GM18517 (cell line): Measurements from ENCODE around the gene PADI4.
"Not testable (repeated sequence)": the region's sequence is repeated elsewhere in the genome, so short reads cannot be mapped to it uniquely, and the experiment has no call there.

Experiments
- ATAC-seq: cut with Tn5 transposase; IDR thresholded peaks from one replicate; pipeline ENCODE4 v1.9.1; 2021; ENCODE audit warnings: mild to moderate bottlenecking, moderate library complexity; ENCODE audit not compliant: unreplicated experiment

The PADI4 gene

DNA sequence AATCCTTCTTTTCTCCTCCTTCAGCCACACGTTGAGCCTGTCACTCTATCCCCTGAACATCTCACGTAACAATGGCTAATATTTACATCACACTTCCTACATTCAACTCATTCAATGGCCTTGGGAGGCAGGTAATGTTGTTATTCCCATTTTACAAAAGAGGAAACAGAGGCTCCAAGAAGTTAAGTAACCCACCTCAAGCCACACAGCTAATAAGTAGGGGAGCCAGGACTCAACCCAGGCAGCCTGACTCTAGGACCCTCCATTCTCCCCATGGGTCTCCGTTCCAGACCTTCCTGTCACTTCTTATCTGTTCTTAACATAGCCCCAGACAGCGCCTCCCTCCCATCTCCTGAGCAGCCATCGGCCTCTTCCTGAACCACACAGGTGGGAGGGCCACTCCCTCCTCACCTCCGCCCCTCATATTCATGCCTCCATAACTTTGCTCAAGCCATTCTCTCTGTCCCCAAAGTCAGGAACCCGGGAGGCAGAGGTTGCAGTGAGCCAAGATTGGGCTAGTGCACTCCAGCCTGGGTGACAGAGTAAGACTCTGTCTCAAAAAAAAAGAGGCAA is 2.2 kb downstream of the PADI4 start:
- no peak for ATAC-seq

DNA sequence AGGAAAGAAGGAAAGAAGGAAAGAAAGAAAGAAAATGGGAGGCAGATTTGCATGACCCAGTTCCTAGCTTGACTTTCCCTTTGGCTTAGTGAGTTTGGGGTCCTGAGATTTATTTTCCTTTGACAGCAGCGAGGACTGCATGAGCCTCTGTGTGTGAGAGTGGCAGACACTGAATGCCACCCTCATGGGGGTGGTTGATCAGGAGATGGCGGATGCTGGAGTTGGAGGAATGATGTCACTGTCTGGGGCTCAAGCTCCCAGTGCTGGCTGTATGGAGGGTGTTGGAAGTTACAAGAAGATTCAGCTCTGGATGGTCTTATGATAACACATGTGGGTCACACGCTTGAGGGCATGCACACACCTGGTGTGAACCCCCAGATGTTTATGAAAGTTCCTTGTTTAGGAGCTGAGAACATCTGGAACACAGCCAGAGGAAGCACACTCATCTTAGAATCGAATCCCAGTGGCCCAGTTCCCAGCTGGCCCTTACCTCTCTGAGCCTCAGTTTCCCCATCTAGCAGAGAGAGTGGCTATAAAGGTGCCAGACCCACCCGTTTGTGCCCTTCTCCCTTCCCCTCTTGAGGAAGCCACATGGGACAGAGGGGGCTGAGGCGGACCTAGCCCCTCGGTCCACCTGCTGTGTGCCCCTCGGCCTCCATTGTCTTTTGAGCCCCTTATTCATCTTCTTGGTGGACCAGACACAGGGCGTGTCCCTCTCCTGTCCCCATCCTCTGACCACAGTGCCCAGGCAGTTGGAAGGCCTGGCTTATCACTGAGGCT is 5.7 kb downstream of the PADI4 start:
- no peak for ATAC-seq

DNA sequence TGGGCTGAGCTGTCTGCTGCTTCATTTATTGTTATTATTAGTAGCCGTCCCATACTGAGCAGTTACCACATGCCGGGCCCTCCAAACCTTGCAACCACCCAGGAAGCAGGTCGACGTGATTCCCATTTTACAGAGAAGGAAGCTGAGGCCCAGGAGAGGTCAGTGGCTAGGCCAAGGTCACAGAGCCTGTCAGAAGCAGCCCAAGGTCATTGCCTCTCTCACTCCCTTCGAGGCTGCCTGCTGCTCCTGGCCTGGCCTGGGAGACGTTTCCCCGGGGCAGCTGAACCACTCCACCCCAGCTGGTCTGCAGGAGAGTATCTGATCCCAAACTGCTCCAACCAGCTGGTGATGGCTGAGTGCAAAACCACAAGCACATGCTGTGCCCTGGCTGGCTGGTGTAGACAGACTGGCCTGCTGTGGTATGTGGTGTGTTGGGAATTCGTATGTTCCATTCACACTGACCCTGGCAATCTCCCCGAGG is 6.5 kb downstream of the PADI4 start:
- ATAC-seq: no peak

- ATAC-seq: no peak
These were observed 7.6 kb downstream of the PADI4 start for GRCh38 chr1:17315542-17316130.

DNA sequence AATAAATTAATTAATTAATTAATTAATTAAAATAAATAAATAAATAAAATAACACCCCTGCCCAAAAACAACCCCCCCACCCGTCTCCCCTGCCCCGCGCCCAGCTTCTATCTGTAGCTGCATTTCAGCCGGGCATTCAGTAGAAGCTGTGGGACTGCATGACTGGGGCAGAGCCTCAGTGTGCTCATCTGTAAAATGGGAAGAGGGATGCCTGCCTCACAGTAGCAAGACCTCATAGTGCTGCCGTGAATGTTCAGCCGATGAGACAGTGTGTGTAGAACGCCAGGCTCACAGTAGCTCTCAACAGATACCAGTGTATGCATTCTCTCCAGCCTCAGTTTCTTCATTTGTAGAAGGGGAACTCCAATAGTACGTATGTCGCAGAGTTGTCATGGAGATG is 8.7 kb downstream of the PADI4 start:
- ATAC-seq: no peak

GRCh38 chr1:17318262-17318661 is 10.3 kb downstream of the PADI4 start:
- ATAC-seq: no peak

DNA sequence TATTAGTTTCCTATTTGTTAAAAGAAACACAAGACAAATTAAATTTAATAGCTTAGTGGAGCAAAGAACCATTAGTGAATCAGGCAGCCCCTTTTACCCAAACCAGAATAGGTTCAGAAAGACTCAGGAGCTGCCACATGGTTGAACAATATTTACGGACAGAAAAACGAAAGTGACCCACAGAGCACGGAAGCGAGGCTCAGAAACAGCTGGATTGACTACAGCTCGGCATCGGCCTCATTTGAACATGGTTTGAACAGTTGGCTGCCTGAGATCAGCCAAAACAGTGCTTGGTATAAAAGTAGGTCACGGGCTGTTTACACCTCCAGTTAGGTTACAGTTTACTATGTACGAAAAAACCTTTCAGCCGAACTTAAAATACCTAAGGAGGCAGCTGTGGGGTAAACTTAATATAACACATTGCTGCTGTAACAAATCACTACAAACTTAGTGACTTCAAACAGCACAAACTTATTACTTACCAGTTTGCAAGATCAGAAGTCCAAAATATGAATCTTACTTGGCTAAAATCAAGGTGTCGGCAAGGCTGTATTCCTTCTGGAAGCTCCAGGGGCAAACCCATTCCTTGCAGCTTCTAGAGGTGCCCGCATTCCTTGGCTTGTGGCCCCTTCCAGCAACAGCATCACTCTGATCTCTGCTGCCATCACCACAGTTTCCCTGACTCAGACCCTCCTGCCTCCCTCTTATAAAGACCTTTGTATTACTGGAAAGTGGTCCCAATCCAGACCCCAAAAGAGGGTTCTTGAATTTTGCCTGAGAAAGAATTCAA is 11.8 kb downstream of the PADI4 start:
- no peak for ATAC-seq

DNA sequence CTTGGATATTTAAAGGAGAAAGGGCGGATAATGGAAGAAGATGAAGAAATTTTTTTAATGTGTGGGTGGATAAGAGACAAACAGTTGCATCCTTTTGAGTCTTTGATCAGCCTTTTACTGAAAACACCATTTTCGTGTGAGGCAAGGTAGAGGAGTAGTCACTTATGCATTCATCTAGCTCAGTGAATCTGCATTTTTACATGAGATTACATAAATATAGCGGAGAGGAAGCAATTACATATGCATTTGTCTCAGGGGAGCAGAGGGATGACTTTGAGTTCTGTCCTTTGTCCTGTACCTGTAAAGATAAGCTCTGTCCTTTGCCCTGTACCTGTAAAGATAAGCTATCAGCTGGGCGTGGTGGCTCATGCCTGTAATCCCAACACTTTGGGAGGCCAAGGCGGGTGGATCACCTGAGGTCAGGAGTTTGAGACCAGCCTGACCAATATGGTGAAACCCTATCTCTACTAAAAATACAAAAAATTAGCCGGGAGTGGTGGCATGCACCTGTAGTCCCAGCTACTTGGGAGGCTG is 13.9 kb downstream of the PADI4 start:
- not testable (repeated sequence) for ATAC-seq

DNA sequence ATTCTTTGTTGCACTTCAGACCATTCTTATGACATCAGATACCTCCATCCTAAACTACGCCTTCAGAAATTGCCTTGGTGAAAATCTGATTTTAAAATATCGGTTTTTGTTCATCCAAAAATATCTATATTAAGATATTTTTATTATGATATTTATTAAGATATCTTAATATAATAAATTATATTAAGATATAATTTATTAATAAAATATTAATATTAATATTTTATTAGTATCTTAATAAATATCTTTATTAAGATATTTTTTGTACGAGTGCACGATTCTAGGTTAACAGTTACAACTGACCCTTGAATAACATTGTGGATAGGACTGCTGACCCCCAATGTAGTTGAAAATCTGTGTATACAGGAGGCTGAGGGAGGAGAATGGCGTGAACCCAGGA is 20.9 kb downstream of the PADI4 start:
- ATAC-seq: no peak

- ATAC-seq: no peak
These were observed 21.6 kb downstream of the PADI4 start for GRCh38 chr1:17329610-17330009.

- ATAC-seq: no peak
These were observed 22.9 kb downstream of the PADI4 start for GRCh38 chr1:17330856-17331255.

DNA sequence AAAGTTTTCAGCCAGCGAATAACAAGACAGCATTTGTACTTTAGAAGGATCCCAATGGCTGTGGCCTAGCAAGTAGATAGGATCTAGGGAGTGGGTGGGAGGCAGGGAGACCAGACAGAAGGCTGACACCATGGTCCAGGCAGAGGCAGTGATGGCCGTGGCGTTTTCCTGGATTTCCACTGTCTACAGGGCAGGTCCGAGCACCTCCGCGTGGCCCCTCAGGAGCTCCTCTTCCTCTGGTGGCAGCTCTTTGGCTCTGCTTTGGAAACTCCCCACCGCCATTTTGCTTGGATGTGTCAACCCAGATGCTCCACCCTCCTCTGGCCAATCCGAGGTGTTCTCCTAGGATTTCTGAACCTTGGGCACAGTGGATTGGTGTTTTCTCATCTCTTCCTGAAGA is 25.1 kb downstream of the PADI4 start:
- no peak for ATAC-seq

DNA sequence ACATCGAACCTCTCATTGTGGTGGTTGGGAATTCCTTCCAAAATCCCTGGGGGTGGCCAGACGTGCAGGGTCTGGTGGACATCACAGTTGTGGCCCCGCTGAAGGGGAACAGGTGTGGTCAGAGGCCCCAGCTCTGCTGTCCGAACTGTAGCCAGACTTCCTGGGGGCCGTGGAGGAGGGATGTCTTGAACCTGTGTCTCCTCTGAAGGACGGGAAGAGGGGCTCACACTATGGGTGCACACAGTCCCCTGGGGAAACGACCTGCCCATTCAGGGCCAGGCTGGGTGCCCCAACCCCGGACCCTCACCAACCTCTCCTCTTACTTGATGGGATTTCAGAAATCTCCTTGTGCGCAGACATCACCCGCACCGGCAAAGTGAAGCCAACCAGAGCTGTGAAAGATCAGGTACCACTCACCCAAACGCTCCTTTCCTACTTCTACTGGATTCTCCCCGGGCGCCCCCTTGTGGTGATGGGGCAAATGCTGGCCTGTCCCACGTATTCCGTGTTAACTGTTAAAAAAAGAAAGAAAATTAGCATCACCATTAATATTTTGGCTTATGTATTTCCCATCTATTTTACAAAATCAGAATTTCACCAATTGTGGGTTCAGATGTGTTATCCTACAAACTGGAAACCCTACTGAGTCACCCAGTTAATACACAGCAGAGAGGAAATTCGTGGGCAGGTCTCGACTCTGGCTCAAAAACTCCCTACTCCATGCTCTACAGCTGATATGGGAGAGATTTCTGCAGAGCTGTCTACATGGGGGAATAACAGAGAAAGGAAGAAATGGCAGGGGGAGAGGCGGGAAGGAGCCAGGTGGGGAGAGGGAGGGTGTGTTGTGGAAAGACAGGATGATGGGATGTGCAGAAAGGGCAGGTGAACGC is 28.1 kb downstream of the PADI4 start:
- ATAC-seq: no peak

DNA sequence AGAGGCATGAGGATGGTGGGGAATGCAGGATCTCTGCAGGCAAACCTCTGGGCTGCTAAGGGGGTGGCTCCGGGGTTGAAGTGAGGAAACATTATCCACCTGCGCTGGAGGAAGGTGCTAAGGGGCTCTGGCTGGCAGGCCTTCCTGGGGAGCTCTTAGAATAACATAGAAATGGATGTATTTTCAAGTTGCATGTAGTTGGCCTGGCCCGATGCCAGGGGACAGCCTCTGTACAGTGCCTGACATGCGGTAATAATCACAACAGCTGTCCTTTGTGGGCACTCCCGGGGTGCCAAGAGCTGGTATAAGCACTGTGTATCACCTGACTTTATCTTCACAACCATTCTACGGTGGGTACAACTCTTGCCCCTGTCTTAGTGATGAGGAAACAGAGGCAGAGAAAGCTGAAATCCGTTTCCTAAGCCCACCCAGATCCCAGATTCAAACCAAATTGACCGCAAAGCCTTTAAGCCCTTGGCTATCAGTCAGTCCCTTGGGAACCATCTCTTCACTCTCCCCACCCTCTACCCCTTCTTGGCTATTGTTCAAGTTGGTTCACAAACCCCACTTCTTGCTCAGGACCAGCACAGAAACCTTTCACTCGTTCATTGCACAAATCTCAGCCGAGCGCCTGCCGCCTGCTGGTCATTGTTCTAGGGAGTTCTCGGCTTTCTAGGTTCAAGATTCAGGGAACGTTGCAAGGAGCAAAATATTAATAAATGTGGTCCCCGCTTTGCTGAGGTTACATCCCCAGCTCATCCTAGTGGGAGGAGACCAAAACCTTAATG is 30.9 kb downstream of the PADI4 start:
- ATAC-seq: no peak

DNA sequence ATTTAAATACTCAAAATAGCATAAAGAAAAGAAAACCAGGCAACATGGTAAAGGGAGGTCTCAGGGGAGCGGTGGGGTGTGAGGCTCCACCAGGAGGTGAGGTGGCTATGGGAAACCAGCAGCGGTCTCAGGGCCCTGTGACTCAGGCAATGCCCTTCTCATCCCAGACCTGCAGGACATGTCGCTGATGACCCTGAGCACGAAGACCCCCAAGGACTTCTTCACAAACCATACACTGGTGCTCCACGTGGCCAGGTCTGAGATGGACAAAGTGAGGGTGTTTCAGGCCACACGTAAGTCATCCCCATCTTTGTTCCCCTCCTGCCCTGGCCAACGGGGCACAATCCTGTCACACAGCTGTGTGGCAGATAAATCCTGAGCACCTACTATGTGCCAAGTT is 31.5 kb downstream of the PADI4 start:
- no peak for ATAC-seq

DNA sequence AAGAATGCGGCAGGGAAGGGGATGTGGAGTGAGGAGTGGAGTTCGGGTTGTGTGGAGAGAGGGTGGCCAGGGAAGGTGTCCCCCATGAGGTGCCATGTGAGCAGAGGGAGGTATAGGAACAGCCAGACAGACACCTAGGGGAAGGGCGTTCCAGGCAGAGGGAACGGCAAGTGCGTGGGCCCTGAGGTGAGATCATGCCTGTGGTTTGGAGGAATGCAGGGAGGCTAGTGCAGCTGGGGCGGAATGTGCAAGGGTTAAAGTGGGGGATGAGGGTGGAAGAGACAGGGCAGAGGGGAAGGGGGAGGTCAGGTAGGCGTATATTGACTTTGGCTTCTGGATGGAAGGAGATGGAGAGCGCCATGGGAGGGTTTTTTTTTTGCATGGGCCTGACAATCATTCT is 32.4 kb downstream of the PADI4 start:
- no peak for ATAC-seq

DNA sequence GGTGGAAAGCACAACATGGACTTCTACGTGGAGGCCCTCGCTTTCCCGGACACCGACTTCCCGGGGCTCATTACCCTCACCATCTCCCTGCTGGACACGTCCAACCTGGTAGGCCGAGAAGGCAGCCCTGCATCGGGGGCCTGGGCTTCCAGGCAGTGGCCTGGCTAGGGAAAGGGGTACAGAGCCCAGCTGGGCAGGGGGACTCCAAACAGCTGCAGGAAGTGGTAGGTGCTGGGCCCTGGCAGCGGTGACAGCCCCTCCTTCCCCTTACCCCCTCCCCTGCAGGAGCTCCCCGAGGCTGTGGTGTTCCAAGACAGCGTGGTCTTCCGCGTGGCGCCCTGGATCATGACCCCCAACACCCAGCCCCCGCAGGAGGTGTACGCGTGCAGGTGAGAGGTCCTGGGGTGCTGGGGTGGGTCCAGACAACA is 34.0 kb downstream of the PADI4 start:
- no peak for ATAC-seq

DNA sequence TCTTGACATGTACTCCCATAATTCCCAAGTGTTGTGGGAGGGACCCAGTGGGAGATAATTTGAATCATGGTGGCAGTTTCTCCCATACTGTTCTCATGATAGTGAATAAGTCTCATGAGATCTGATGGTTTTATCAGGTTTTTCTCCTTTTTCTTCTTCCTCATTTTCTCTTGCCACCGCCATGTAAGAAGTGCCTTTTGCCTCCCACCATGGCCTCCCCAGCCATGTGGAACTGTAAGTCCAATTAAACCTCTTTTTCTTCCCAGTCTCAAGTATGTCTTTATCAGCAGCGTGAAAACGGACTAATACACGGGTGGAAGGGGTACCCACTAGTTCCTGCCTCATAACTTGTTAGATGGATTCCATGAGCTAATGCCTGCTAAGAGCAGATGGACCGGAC is 37.5 kb downstream of the PADI4 start:
- not testable (repeated sequence) for ATAC-seq

GRCh38 chr1:17346046-17346789 is 38.2 kb downstream of the PADI4 start:
- ATAC-seq: no peak
